ENCODE measurements around the gene ADAM30. TPM values are rescaled to one million over a fixed set of nuclear protein-coding genes. Genes with fewer than 3 reads are reported as not detected.

The ADAM30 gene
- total and polyA plus RNA-seq, 2 experiments from 2014 or later = not detected

DNA sequence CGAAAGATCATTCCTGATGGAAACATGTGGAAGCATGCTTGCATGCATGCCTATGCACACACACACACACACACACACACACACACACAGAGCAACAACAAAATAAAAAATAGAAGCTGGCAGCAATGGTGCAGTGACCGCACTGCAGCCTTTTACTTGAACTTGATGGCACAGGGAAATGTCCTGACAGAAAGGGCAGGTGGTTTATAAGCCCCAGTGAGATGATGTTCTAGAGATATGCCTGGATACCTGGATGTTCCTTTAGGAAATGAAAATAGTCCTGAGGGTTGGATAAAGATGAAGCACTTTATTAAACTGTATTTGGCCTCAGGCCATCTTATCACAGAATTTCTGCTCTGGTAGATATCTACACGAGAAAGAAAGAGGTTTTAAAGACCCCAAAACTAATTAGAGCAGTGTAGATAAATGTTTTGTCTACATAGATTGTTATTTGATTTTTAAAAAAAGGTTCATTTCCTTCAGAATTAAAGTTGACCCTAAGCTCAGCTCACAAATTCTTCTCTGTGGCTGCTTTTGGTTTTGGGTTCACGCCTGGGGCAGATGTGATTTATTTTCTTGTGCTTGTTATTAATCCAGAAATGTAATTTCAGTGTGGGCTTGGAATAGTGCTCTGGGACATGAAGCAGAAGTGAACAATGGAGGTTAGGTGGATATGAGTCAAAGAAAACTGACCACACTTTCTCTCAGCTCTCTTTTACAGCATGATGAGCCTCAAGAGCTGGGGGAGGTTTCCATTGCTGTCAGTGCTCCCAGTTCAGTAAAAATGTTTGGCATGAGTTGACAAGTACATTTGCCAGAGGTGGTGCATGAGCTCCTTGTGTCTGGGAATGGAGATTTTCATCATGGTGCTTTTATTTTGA, 22.9 kb downstream of the ADAM30 start:
- H3K4me1 ChIP-seq (ENCODE audit: insufficient read depth) = no peaks in the 10 kb centered on the region
- H3K4me2 ChIP-seq = no peak overlapping the region
- H3K4me3 ChIP-seq = no peak overlapping the region
- 85% methylated on average over 4 of the region's 4 CpGs for WGBS (ENCODE audit: low lambda C conversion rate, missing lambda C conversion rate)
- H3K27me3 ChIP-seq = no peaks in the 10 kb centered on the region
- H3K9me3 ChIP-seq (ENCODE audit: low read depth) = no peaks in the 10 kb centered on the region
- TF ChIP-seq EZH2 (IDR thresholded peaks at IDR 0.05; ENCODE audit: borderline replicate concordance) (no peak), EZH2phosphoT487 (IDR thresholded peaks at IDR 0.05; ENCODE audit: low read depth, severe bottlenecking, unreplicated experiment) (no peak)
- TF ChIP-seq, protein P1, sequence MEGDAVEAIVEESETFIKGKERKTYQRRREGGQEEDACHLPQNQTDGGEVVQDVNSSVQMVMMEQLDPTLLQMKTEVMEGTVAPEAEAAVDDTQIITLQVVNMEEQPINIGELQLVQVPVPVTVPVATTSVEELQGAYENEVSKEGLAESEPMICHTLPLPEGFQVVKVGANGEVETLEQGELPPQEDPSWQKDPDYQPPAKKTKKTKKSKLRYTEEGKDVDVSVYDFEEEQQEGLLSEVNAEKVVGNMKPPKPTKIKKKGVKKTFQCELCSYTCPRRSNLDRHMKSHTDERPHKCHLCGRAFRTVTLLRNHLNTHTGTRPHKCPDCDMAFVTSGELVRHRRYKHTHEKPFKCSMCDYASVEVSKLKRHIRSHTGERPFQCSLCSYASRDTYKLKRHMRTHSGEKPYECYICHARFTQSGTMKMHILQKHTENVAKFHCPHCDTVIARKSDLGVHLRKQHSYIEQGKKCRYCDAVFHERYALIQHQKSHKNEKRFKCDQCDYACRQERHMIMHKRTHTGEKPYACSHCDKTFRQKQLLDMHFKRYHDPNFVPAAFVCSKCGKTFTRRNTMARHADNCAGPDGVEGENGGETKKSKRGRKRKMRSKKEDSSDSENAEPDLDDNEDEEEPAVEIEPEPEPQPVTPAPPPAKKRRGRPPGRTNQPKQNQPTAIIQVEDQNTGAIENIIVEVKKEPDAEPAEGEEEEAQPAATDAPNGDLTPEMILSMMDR (IDR thresholded peaks at IDR 0.05; ENCODE audit: poor library complexity) = no peak
- no peak overlapping the region for H2AFZ ChIP-seq
- no peaks in the 10 kb centered on the region for H4K20me1 ChIP-seq (ENCODE audit: insufficient read depth, poor library complexity, severe bottlenecking)
- DNase-seq (ENCODE audit: low spot score) = no peak
- no peaks in the 10 kb centered on the region for H3K36me3 ChIP-seq (replicated peaks; ENCODE audit: insufficient read depth, low read depth)
- H3K79me2 ChIP-seq = no peaks in the 10 kb centered on the region
- H3K9me2 ChIP-seq (replicated peaks; ENCODE audit: insufficient read depth) = no peaks in the 10 kb centered on the region
- no peak overlapping the region for H3K27ac ChIP-seq

DNA sequence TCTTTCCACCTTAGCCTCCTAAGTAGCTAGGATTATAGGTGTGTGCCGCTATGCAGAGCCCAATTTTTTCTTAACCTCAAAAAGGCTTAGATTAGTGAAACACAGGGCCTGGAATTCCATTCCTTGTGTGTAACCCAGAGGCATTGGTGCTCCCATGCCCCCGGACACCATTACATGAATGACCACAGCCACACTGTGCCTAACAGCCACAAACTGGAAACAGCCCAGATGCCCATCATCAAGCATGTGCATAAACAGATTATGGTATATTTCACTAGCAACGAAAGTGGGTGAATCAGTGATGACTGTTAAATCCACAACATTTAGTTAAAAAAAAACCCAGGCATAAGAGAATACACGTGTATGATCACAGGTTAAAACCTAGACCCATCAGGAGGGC, 24.4 kb downstream of the ADAM30 start:
- WGBS (ENCODE audit: low lambda C conversion rate, missing lambda C conversion rate) = 87% methylated on average over 4 of the region's 4 CpGs
- no peak for DNase-seq (ENCODE audit: low spot score)
- Histone ChIP-seq H3K27me3 (no peaks in the 10 kb centered on the region), H2AFZ (no peak overlapping the region), H3K79me2 (no peaks in the 10 kb centered on the region), H3K4me2 (no peak overlapping the region), H3K4me3 (no peak overlapping the region), H3K9me3 (ENCODE audit: low read depth) (no peaks in the 10 kb centered on the region), H3K27ac (no peak overlapping the region), H4K20me1 (ENCODE audit: insufficient read depth, poor library complexity, severe bottlenecking) (no peaks in the 10 kb centered on the region), H3K4me1 (ENCODE audit: insufficient read depth) (no peaks in the 10 kb centered on the region), H3K36me3 (replicated peaks; ENCODE audit: insufficient read depth, low read depth) (no peaks in the 10 kb centered on the region), H3K9me2 (replicated peaks; ENCODE audit: insufficient read depth) (no peaks in the 10 kb centered on the region)
- TF ChIP-seq EZH2phosphoT487 (IDR thresholded peaks at IDR 0.05; ENCODE audit: low read depth, severe bottlenecking, unreplicated experiment) = no peak

DNA sequence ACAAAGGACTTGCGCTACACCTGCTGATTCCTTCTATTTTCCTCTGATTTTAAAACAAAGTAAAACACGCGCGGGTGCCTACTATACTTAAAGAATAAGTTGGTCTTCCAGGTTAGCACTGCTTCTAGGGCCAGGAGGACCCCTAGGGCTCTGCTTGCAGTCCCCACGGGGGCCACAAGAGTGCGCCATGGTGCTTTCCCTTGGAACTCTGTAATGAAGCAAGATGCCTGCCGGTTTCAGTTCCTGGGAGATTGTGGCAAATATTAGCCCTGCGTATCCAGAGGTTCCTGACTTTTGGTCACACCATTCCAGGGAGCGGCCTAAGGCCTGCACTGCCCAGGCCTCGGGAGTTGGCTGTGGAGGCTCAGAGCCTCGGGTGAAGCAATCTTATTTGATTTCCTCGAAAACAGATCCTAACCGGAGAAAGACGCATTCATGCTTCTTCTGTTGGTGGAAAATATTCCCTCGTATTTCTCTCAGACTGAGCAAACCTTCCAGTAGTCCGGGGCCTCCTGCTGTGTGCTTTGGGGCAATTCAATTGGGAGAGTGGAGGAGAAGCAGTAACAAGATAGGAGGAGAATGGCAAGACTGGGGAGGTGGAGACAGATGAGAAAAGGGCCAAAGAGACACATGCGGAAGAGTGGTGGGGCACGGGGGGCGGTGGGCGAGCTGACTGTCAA, 25.3 kb downstream of the ADAM30 start:
- no peak overlapping the region for H3K27ac ChIP-seq
- H3K36me3 ChIP-seq (replicated peaks; ENCODE audit: insufficient read depth, low read depth) = no peaks in the 10 kb centered on the region
- no peaks in the 10 kb centered on the region for H3K27me3 ChIP-seq
- no peak overlapping the region for H3K4me2 ChIP-seq
- DNase-seq (ENCODE audit: low spot score) = peak; percentile 82
- no peak overlapping the region for H3K4me3 ChIP-seq
- H4K20me1 ChIP-seq (ENCODE audit: insufficient read depth, poor library complexity, severe bottlenecking) = no peaks in the 10 kb centered on the region
- no peaks in the 10 kb centered on the region for H3K9me3 ChIP-seq (ENCODE audit: low read depth)
- 68% methylated on average over 20 of the region's 20 CpGs for WGBS (ENCODE audit: low lambda C conversion rate, missing lambda C conversion rate)
- H2AFZ ChIP-seq = peak overlapping the region; percentile 39
- H3K9me2 ChIP-seq (replicated peaks; ENCODE audit: insufficient read depth) = no peaks in the 10 kb centered on the region
- H3K79me2 ChIP-seq = no peaks in the 10 kb centered on the region
- H3K4me1 ChIP-seq (ENCODE audit: insufficient read depth) = no peaks in the 10 kb centered on the region
- TF ChIP-seq EZH2 (IDR thresholded peaks at IDR 0.05; ENCODE audit: borderline replicate concordance) = no peak
- TF ChIP-seq, protein P1 (IDR thresholded peaks at IDR 0.05; ENCODE audit: poor library complexity) = peak; percentile 81

DNA sequence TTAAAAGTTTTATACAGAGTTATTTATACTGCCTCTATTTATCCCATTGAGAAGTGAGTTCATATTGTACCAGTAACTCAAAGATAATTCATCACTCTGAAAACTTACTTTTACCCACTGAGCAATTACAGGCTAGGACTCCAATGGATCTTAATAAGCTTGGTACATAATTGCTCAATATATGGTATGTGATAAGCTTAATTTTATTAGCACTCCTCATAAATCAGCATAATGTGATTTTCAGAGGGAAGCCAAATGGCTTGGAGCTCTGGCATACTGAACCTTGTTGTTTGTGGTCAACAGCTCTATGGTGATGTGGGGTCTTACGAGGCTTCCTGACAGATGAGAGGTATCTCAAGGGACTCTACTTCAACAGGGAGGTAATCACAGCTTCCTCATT, 26.3 kb downstream of the ADAM30 start:
- H3K79me2 ChIP-seq = no peaks in the 10 kb centered on the region
- no peaks in the 10 kb centered on the region for H3K4me1 ChIP-seq (ENCODE audit: insufficient read depth)
- no peaks in the 10 kb centered on the region for H4K20me1 ChIP-seq (ENCODE audit: insufficient read depth, poor library complexity, severe bottlenecking)
- no peaks in the 10 kb centered on the region for H3K9me3 ChIP-seq (ENCODE audit: low read depth)
- TF ChIP-seq, protein P1 (IDR thresholded peaks at IDR 0.05; ENCODE audit: poor library complexity) = no peak
- TF ChIP-seq EZH2 (IDR thresholded peaks at IDR 0.05; ENCODE audit: borderline replicate concordance) (no peak), EZH2phosphoT487 (IDR thresholded peaks at IDR 0.05; ENCODE audit: low read depth, severe bottlenecking, unreplicated experiment) (no peak)
- no peak overlapping the region for H3K4me3 ChIP-seq
- no peak overlapping the region for H3K4me2 ChIP-seq
- H3K9me2 ChIP-seq (replicated peaks; ENCODE audit: insufficient read depth) = no peaks in the 10 kb centered on the region
- no peak for DNase-seq (ENCODE audit: low spot score)
- H2AFZ ChIP-seq = no peak overlapping the region
- no peak overlapping the region for H3K27ac ChIP-seq
- no peaks in the 10 kb centered on the region for H3K36me3 ChIP-seq (replicated peaks; ENCODE audit: insufficient read depth, low read depth)
- WGBS (ENCODE audit: low lambda C conversion rate, missing lambda C conversion rate) = 93% methylated on average over 1 of the region's 1 CpG
- H3K27me3 ChIP-seq = no peaks in the 10 kb centered on the region

Data from hepatocyte (in vitro differentiated cells).